GM12891 (cell line): ENCODE results near the gene CDCA7.

Experiments used
- DNase-seq: peaks from one replicate; pipeline ENCODE4 v3.0.0; 2011; ENCODE audit warnings: low spot score; ENCODE audit not compliant: insufficient read length
- FAIRE-seq: peaks from 2 replicates; lab custom pipeline; 2011; peaks lifted over from hg19 to GRCh38; lab: Jason Lieb, UNC
- PAX5 ChIP-seq: IDR thresholded peaks from 2 replicates; pipeline ENCODE4 v1.6.1; 2011; ENCODE audit warnings: low read length, moderate library complexity, mild to moderate bottlenecking; ENCODE audit not compliant: insufficient read depth, severe bottlenecking
- POLR2A ChIP-seq: IDR thresholded peaks from 2 replicates; pipeline ENCODE4 v1.6.1; 2011; ENCODE audit warnings: low read depth, low read length, control low read depth
- POLR2AphosphoS5 ChIP-seq: IDR thresholded peaks from 2 replicates; pipeline ENCODE4 v1.6.1; 2011; ENCODE audit warnings: low read depth, low read length, control low read depth
- POU2F2 ChIP-seq: IDR thresholded peaks from 2 replicates; pipeline ENCODE4 v1.6.1; 2011; ENCODE audit warnings: low read depth, mild to moderate bottlenecking, control low read depth, low read length, moderate library complexity
- SPI1 ChIP-seq: IDR thresholded peaks from 2 replicates; pipeline ENCODE4 v1.6.1; 2011; ENCODE audit warnings: low read depth, low read length, control low read depth
- TAF1 ChIP-seq: IDR thresholded peaks from 2 replicates; pipeline ENCODE4 v1.6.1; 2011; ENCODE audit warnings: low read depth, low read length, control low read depth

Gene CDCA7

GRCh38 chr2:173401716-173402326 is 47.1 kb downstream of the CDCA7 start:
- DNase-seq (no peak), FAIRE-seq (no peak)
- TF ChIP-seq POLR2A (no peak), POLR2AphosphoS5 (no peak), TAF1 (no peak), PAX5 (no peak), POU2F2 (no peak)

DNA sequence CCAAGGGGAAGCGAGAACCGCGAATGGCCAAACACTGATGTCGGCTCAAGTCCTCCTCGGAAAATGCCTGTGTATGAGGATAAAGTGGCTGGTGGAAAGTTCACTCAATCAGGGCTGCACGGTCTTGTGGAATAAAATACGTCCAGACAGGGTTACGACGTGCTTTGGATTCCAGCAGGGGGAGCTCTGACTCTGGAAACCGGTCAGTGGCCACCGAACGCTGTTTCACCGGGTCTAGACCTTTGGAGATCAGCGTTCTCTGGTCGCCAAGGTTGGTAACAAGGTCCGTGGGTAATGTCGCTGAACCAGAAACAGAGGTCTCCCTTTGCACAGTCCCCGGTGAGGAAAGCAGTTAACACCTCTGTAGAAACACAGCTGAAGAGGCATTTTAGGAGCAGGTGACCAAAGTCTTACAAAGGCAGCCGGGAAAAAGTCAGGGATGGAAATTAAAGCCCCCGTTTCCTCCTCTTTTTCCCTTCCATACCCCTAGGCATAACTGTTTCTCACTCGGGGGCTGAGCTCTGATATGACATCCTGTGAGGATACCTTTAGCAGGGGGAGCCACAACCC is 47.8 kb downstream of the CDCA7 start:
- peak; percentile 89 for FAIRE-seq
- no peak for TF ChIP-seq POU2F2
- TF ChIP-seq SPI1: no peak
- TF ChIP-seq POLR2A: no peak
- no peak for TF ChIP-seq TAF1
- TF ChIP-seq PAX5: no peak
- no peak for TF ChIP-seq POLR2AphosphoS5
- DNase-seq: peak; percentile 39

DNA sequence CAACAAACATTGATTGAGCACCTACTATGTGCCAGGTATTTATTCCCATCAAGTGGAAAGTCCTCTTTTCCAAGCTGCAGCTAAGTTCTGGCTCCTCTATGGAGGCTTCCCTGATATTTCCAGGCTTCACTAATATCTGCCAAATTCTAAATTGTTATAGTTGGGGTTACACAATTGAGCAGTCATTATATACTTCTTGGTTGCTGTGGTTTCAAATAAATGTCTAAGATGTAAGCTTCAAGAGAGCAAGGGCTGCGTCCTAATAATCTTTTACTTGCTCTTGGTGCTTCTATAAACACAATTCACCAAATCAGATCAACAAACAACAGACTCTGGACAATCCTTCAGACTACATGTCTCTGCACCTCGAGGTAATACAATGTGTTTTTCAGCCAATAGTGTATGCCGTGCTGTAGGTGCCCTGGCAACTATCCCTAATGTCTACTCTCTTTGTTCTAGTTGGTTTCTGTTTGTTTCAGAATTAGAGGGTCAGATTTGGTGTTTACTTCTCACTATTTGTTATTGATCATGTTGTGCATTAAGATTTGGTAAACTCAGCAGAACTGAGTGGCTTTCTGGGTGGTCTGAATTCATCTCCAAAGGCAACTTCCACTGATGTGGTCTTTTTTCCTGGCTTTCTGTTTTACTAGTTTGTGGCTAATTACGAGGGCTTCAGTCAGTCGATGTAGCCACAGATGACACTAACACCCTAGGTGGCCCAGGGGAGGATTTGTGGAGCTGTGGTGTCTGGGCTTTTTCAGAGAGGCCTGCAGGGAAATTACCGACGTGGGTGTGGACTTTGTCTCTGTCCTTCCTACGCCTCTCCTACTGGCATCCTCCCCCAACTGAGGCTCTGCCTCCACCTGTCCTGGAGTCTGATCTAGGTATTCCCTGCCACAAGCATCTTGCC is 50.4 kb downstream of the CDCA7 start:
- TF ChIP-seq SPI1 (no peak), POLR2AphosphoS5 (no peak), POLR2A (no peak), PAX5 (no peak), TAF1 (no peak), POU2F2 (no peak)
- DNase-seq (no peak), FAIRE-seq (no peak)

- no peak for FAIRE-seq
- no peak for DNase-seq
- TF ChIP-seq SPI1 (no peak), POLR2AphosphoS5 (no peak), POU2F2 (no peak), POLR2A (no peak), TAF1 (no peak), PAX5 (no peak)
Observed at GRCh38 chr2:173407176-173407575, 52.5 kb downstream of the CDCA7 start.

DNA sequence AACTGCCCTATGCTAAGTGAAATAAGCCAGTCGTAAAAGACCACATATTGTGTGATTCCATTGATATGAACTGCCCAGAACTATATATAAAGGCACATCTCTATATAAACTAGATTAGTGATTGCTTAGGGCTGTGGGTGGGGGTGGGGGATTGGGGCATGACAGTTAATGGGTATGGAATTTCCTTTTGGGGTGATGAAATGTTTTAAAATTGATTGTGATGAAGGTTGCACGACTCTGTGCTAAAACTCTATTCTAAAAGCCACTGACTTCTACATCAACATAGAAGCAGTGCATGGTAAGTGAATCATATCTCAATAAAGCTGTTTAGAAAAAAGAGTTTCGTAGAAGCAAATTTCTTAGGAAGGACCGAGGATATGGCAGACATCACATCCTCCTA is 53.0 kb downstream of the CDCA7 start:
- DNase-seq (no peak), FAIRE-seq (no peak)
- TF ChIP-seq POU2F2: no peak
- TF ChIP-seq POLR2A: no peak
- no peak for TF ChIP-seq SPI1
- TF ChIP-seq PAX5: no peak
- no peak for TF ChIP-seq POLR2AphosphoS5
- TF ChIP-seq TAF1: no peak

DNA sequence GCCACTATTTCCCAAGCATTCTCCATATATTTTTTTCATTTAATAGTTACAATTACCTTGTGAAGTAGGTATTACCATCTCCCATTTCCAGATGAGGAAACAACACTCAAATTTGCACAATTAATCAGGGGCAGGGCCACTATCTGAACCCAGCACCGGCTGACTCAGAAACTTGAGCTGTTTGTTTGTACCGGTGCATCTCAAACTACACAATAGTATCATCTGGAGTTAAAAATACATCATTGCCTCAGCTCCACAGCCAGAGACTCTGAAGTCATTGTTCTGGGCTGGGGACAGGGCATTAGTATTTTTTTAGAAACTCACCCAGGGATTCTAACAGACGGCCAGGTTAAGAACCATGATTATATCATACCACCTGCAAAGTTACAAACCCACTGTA is 55.9 kb downstream of the CDCA7 start:
- no peak for FAIRE-seq
- TF ChIP-seq SPI1: no peak
- TF ChIP-seq TAF1: no peak
- TF ChIP-seq POU2F2: no peak
- no peak for TF ChIP-seq PAX5
- no peak for TF ChIP-seq POLR2A
- no peak for TF ChIP-seq POLR2AphosphoS5
- no peak for DNase-seq

- DNase-seq (no peak), FAIRE-seq (no peak)
- TF ChIP-seq POU2F2 (no peak), TAF1 (no peak), POLR2AphosphoS5 (no peak), SPI1 (no peak), PAX5 (no peak), POLR2A (no peak)
Observed at GRCh38 chr2:173412628-173413027, 58.0 kb downstream of the CDCA7 start.

- DNase-seq: no peak
- no peak for TF ChIP-seq TAF1
- no peak for TF ChIP-seq POLR2AphosphoS5
- no peak for TF ChIP-seq POU2F2
- TF ChIP-seq SPI1: no peak
- TF ChIP-seq PAX5: no peak
- TF ChIP-seq POLR2A: no peak
- FAIRE-seq: no peak
Observed at GRCh38 chr2:173414823-173415322, 60.2 kb downstream of the CDCA7 start.
